OCI-LY1 (cell line): ENCODE data around the gene ENTPD8.
"Not testable (repeated sequence)": the region's sequence is repeated elsewhere in the genome, so short reads cannot be mapped to it uniquely, and the experiment has no call there.

Source experiments
- H2AFZ ChIP-seq: fragments of 200-600 bp; sonication (generic), shearing (Covaris generic); 2 replicates; pipeline ENCODE4 v1.6.0; 2014; ENCODE audit warnings: antibody characterized with exemption, mild to moderate bottlenecking, low read length
- H3F3A ChIP-seq: fragments of 200-600 bp; sonication (generic), shearing (Covaris generic); 2 replicates; pipeline ENCODE4 v1.6.0; 2014; ENCODE audit warnings: mild to moderate bottlenecking, antibody characterized with exemption, low read length, moderate library complexity; ENCODE audit not compliant: insufficient read depth
- H3K27ac ChIP-seq: fragments of 200-600 bp; sonication (generic); 2 replicates; pipeline ENCODE4 v1.5.1; 2014; ENCODE audit warnings: low read length, mixed run types, mild to moderate bottlenecking, low read depth; ENCODE audit not compliant: poor library complexity, severe bottlenecking
- H3K27me3 ChIP-seq: fragments of 200-600 bp; sonication (generic); 2 replicates; pipeline ENCODE4 v1.6.0; 2014; ENCODE audit warnings: antibody characterized with exemption, mild to moderate bottlenecking, low read length, moderate library complexity; ENCODE audit not compliant: insufficient read depth
- H3K36me3 ChIP-seq: fragments of 200-600 bp; sonication (generic); 2 replicates; pipeline ENCODE4 v1.6.1; 2014; ENCODE audit warnings: mild to moderate bottlenecking, antibody characterized with exemption, low read length, moderate library complexity, mixed read lengths; ENCODE audit not compliant: insufficient read depth
- H3K4me1 ChIP-seq: fragments of 200-600 bp; sonication (generic); 2 replicates; pipeline ENCODE4 v1.5.1; 2014; ENCODE audit warnings: mild to moderate bottlenecking, low read length, moderate library complexity; ENCODE audit not compliant: insufficient read depth, severe bottlenecking
- H3K4me2 ChIP-seq: fragments of 200-600 bp; sonication (generic), shearing (Covaris generic); 2 replicates; pipeline ENCODE4 v1.6.1; 2014; ENCODE audit warnings: low read length
- H3K4me3 ChIP-seq: fragments of 200-600 bp; sonication (generic); 2 replicates; pipeline ENCODE4 v1.5.1; 2014; ENCODE audit warnings: low read length, low read depth, mild to moderate bottlenecking, mixed read lengths; ENCODE audit not compliant: poor library complexity, severe bottlenecking
- H3K79me2 ChIP-seq: fragments of 200-600 bp; shearing (Covaris generic); 2 replicates; pipeline ENCODE4 v1.6.1; 2016; ENCODE audit warnings: mixed run types, low read length, mixed read lengths; ENCODE audit not compliant: insufficient read depth
- H3K9ac ChIP-seq: fragments of 200-600 bp; sonication (generic), shearing (Covaris generic); 2 replicates; pipeline ENCODE4 v1.6.1; 2014; ENCODE audit warnings: mild to moderate bottlenecking, low read length, mixed read lengths
- H3K9me2 ChIP-seq: fragments of 200-600 bp; sonication (generic), shearing (Covaris generic); 2 replicates; pipeline ENCODE4 v1.6.1; 2014; ENCODE audit warnings: low read depth, mild to moderate bottlenecking, low read length, mixed read lengths
- H3K9me3 ChIP-seq: fragments of 200-600 bp; shearing (Covaris generic); 2 replicates; pipeline ENCODE4 v1.6.1; 2014; ENCODE audit warnings: low read length, mixed read lengths
- H4K20me1 ChIP-seq: fragments of 200-600 bp; sonication (generic), shearing (Covaris generic); 2 replicates; pipeline ENCODE4 v1.6.0; 2016; ENCODE audit warnings: mild to moderate bottlenecking, low read length; ENCODE audit not compliant: insufficient read depth
- CTCF ChIP-seq: fragments of 200-600 bp; sonication (generic), shearing (Covaris generic); IDR thresholded peaks from 2 replicates; pipeline ENCODE4 v1.5.1; 2017; ENCODE audit warnings: mild to moderate bottlenecking, antibody characterized with exemption, low read length, moderate library complexity, mixed read lengths
- EZH2 ChIP-seq: fragments of 200-600 bp; sonication (generic), shearing (Covaris generic); IDR thresholded peaks from 2 replicates; pipeline ENCODE4 v1.8.0; 2017; ENCODE audit warnings: borderline replicate concordance, mixed run types, mild to moderate bottlenecking, antibody characterized with exemption, low read length, moderate library complexity, mixed read lengths

The ENTPD8 gene

GRCh38 chr9:137453643-137454081, 12.5 kb upstream of the ENTPD8 start:
- Histone ChIP-seq H3K4me1 (peaks cover 29% of the 10 kb centered on the region), H3K79me2 (no peaks in the 10 kb centered on the region), H3K9me3 (no peaks in the 10 kb centered on the region), H3K27ac (no peak overlapping the region), H3K9ac (no peak overlapping the region), H4K20me1 (no peaks in the 10 kb centered on the region), H2AFZ (no peak overlapping the region), H3K36me3 (peaks cover 31% of the 10 kb centered on the region), H3F3A (no peaks in the 10 kb centered on the region), H3K4me2 (no peak overlapping the region), H3K4me3 (peak overlapping the region; percentile 21), H3K27me3 (no peaks in the 10 kb centered on the region), H3K9me2 (no peaks in the 10 kb centered on the region)
- TF ChIP-seq EZH2 (no peak), CTCF (no peak)

DNA sequence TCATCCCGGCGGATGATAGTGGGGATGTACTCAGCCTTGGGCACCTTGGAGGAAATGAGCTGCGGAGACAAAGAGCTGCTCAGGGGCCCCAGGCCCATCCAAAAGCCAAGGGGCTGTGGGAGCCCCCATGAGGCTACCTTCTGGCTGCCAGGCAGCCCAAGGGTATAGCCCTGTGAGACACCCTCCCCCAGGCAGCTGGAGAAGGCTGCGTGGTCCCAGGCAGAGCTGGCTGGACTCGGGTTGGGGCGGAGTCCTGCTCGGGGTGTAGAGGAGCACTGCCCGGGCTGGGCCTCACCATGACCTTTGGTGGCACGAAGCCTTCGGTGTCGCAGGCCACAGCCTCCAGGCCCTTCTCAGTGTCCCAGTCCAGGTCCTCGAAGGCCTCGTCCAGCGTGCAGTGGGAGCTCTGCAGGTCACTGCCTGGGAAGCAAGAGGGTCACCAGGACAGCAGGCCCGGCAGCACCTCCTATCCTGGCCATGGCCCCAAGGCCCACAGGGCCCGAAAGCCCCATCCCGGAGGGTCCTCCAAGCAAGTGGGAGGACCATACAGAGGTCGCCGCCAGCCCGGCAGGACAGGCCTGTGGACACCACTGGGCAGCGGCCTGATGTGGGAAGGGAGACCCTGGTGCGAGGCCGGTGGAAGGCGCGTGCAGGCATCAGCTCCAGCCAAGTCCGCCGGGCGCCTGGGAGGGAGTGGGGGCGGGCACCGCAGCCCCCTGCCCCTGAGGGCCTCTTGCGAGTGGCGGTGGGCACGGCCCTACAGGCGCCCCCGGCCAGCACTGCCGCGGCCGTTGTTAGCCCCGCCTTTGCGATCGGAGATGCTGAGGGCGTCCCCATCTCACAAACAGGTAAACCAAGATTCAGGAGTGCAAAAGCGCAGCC, 11.8 kb upstream of the ENTPD8 start:
- Histone ChIP-seq H2AFZ (no peak overlapping the region), H3K27me3 (no peaks in the 10 kb centered on the region), H3K9me2 (no peaks in the 10 kb centered on the region), H3K9me3 (no peaks in the 10 kb centered on the region), H3K4me3 (no peak overlapping the region), H3K27ac (no peak overlapping the region), H4K20me1 (no peaks in the 10 kb centered on the region), H3K4me1 (peaks cover 22% of the 10 kb centered on the region), H3F3A (no peaks in the 10 kb centered on the region), H3K4me2 (no peak overlapping the region), H3K9ac (no peak overlapping the region), H3K79me2 (no peaks in the 10 kb centered on the region), H3K36me3 (peaks cover 31% of the 10 kb centered on the region)
- TF ChIP-seq EZH2 (no peak), CTCF (no peak)

GRCh38 chr9:137452006-137452760, 11.0 kb upstream of the ENTPD8 start:
- Histone ChIP-seq H3K9me3 (no peaks in the 10 kb centered on the region), H3F3A (no peaks in the 10 kb centered on the region), H3K79me2 (no peaks in the 10 kb centered on the region), H4K20me1 (no peaks in the 10 kb centered on the region), H3K36me3 (peaks cover 24% of the 10 kb centered on the region), H2AFZ (no peak overlapping the region), H3K9ac (no peak overlapping the region), H3K4me1 (peaks cover 17% of the 10 kb centered on the region), H3K27ac (no peak overlapping the region), H3K4me3 (no peak overlapping the region), H3K27me3 (no peaks in the 10 kb centered on the region), H3K4me2 (no peak overlapping the region), H3K9me2 (no peaks in the 10 kb centered on the region)
- no peak for TF ChIP-seq EZH2
- TF ChIP-seq CTCF, result no peak

- not testable (repeated sequence) for H3K9me2 ChIP-seq, H3K27me3 ChIP-seq, H3K4me2 ChIP-seq, H3K27ac ChIP-seq, H4K20me1 ChIP-seq, H2AFZ ChIP-seq, H3K79me2 ChIP-seq, H3K4me3 ChIP-seq, H3F3A ChIP-seq, H3K9me3 ChIP-seq, H3K9ac ChIP-seq
- Histone ChIP-seq H3K4me1 (peaks cover 17% of the 10 kb centered on the region), H3K36me3 (peaks cover 22% of the 10 kb centered on the region)
These were observed 10.3 kb upstream of the ENTPD8 start for GRCh38 chr9:137451264-137452005.
